Adipose tissue (tissue), 3 donors: ENCODE results near the gene MTMR11. TPM values are rescaled to one million over a fixed set of nuclear protein-coding genes. Genes with fewer than 3 reads are reported as not detected.
"Not testable (repeated sequence)": the region's sequence is repeated elsewhere in the genome, so short reads cannot be mapped to it uniquely, and the experiment has no call there.

Experiments
- H3K27ac ChIP-seq: one replicate; pipeline ENCODE4 v1.5.1; 2013; ENCODE audit warnings: low read depth, low read length
- WGBS, 3 donors: extraction: QIAGEN DNeasy Blood & Tissue Kit; methylation state at CpG; one replicate each; pipeline ENCODE4 v1.1.7; 2013; 5-methylcytosine and 5-hydroxymethylcytosine counted together
- polyA plus RNA-seq, 3 donors: library from polyadenylated mRNA; stranded (reverse); fragments of 200-250 nt; gene quantifications; one replicate each; pipeline ENCODE4 v1.2.3, GENCODE V29; 2013
- donor health status: healthy with polysubstance abuse.
- donor health status: Bipolar disorder and iron deficiency.
- donor health status: healthy.

MTMR11 gene, protein sequence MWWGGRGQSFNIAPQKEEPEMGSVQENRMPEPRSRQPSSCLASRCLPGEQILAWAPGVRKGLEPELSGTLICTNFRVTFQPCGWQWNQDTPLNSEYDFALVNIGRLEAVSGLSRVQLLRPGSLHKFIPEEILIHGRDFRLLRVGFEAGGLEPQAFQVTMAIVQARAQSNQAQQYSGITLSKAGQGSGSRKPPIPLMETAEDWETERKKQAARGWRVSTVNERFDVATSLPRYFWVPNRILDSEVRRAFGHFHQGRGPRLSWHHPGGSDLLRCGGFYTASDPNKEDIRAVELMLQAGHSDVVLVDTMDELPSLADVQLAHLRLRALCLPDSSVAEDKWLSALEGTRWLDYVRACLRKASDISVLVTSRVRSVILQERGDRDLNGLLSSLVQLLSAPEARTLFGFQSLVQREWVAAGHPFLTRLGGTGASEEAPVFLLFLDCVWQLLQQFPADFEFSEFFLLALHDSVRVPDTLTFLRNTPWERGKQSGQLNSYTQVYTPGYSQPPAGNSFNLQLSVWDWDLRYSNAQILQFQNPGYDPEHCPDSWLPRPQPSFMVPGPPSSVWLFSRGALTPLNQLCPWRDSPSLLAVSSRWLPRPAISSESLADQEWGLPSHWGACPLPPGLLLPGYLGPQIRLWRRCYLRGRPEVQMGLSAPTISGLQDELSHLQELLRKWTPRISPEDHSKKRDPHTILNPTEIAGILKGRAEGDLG
- 1 to 10 TPM; 1.4 to 7.3 (median 2.1) TPM for polyA plus RNA-seq

DNA sequence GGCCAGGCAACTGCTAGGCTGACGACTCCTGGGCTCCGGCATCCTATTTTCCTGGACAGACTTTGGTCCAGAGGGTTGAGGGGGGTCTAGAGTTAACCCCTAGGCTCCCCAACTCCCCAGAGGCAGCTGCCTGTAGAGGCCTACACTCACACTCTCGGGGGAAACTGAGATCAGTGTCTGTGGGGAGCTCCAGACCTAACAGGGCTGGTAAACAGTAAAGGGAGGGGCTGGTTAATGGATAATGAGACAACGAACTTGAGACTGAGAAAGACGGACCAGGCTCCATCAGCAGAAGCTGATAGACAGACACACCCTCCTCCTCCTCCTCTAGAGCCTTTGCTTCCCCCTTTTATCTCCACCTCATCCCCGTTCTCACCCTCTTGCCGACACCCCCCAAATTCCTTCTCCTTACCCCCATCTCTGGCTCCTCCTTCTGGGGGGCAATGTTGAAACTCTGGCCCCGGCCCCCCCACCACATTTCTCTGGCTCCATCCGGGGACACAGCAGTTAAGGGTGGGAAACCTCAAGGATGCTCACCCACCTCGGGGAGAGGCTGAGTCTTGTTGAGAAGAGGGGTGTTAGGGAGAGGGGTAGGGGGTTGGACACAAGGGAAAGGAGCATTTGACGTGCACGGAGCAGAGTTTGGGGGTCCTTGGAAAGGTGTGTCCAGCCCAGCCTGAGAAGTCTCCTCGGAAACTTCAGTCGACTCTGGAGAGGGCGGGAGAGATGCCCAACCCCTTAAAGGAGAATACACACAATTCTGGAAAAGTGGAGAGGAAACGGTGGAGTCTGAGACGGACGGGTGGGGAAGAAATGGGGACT lies at the start of gene MTMR11:
Gene MTMR11 (minus strand): TSS at position 710 of the 822 bp plus-strand sequence. CDS start 232 bp downstream, at position 478.
- H3K27ac ChIP-seq: no peak within 1 kb of the TSS
- 20 to 45% (median 39%) methylated on average over 18 of the region's 18 CpGs for WGBS, 3 donors

DNA sequence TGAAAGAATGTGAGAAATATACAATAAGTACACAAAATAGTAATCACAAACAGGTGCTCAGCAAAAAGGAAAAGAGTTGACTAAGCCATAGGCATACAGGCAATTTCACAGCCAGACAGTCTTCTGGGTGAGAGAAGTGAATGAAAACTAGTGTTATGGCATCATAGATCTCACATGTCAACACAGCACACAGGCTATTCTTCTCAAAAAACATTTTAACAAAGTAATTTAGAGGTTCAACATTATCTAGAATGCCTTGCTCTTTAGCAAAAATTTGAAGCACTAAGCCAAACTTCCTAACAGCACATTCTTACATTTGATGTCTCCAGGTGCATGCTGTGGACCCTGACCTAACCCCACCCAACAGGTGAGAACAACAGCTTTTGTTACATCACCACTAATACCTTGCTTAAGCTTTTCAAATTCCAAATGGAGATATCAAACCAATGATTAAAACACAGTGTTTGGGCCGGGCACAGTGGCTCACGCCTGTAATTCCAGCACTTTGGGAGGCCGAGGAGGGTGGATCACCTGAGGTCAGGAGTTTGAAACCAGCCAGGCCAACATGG lies 43.4 kb upstream of the MTMR11 start:
- 87 to 98% (median 97%) methylated on average over 3 of the region's 3 CpGs for WGBS, 3 donors
- no peak overlapping the region for H3K27ac ChIP-seq

DNA sequence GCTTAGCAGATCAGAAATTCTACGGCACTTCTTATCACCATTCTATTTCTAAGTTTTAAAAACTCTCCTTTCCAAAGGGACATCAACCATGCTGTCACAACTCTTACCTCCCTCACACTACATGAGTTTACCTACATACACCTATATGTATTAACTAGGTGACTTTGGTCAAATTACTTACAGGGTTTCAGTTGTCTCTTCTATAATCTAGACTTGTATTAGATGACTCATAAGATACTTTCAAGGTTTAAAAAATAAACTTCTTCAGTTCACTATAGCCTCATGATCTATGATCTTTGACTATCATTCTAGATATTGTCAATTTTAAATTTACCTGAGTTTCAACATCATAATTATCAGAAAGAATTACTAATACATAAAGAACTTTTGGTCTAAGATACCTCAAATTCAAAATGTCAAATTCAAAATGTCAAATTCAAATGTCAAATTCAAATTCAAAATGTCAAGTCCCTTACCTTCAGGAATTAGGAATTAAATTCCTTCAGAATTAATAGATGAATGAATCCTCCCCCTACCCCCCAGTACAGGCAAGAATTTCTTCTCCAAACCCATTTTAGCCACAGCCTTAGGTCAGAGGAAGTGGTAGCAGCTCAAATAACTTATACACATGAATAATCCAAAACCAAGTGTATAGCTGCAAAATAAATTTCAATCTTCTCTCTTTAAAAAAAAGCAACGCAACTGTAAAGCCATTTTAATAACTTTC lies 42.7 kb upstream of the MTMR11 start:
- WGBS, 3 donors: 92 to 95% (median 92%) methylated on average over 2 of the region's 2 CpGs

DNA sequence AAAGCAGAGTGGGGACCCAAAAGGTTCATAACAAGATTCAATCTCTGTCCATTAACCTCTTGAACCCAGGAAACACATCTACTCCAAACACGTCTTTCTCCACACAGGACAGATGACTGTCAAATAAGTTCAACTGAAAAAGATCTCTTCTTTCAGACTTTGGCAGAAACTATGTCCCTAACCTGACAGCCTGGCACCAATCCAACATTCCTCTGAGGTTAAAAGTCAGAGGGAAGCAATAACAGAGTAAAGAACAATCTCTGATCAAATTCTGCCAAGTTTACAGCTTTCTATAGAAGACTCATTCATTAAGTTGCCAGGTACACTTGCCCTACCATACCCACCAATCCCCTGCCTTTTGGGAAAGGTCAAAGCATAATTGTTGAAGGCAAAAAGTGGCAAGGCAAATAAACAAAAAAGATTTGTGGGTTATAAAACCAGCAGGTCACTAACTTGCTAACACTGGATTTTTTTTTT lies 41.9 kb upstream of the MTMR11 start:
- WGBS, 3 donors: 46 to 72% (median 62%) methylated on average over 1 of the region's 1 CpG

More for the DNA sequence above, 42.7 kb upstream of the MTMR11 start:
- no peak overlapping the region for H3K27ac ChIP-seq

DNA sequence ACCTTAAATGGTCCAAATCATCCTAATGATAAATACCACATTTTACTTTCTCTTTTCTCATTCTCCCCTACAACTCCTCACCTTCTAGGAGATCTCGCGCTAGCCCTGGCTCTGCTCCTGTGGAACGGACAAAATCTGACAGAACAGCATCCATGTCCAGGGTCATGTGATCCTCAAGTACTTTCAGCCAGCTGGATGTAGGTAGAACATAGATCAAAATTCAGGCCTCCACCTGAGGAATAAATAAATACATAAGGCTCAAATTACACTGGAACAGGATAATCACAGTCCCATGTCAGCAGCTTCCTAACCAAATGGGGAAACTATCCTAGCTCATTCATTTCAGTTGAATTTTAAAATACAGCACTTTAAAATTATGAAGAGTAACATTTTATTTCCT lies 40.7 kb upstream of the MTMR11 start:
- H3K27ac ChIP-seq: no peak overlapping the region
- WGBS, 3 donors: 84 to 93% (median 92%) methylated on average over 3 of the region's 3 CpGs

More for the DNA sequence above, 41.9 kb upstream of the MTMR11 start:
- no peak overlapping the region for H3K27ac ChIP-seq

DNA sequence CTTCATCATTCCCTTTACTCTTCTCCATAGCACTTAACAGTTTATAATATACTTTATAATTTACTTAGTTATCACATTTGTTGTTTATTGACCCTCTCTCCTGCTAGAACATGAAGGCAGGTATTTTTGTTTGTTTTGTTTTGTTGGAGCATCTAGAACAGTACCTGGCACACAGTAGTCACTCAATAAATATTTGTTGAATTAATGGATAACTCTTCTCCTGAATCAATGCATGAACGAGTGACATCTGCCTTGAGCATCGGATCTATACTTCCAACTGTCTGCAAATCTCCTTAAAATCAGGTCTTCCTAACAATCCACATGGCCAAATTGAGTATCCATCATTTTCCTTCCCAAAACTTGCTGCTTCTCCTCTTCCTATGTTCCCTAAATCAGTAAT lies 35.9 kb upstream of the MTMR11 start:
- H3K27ac ChIP-seq: no peak overlapping the region
- 86 to 98% (median 96%) methylated on average over 2 of the region's 2 CpGs for WGBS, 3 donors

DNA sequence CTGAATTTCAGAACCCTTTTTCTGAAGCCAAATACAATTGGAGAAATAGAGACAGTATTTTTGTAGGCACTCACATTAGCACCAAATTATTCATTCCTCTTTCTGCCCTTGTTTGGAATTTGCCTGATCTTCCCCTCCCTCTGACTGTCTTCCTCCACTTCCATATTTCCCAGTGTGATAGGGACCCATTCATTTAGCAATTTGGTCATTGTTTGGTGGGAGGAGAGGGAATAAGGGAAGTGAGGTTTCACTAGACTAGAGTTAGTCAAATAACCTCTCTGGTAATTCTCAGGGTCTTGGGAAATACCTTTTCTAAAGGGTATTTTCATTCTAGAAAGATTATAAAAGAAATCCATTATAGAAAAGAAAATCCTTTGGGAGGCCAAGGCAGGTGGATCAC lies 31.0 kb upstream of the MTMR11 start:
- no peak overlapping the region for H3K27ac ChIP-seq

DNA sequence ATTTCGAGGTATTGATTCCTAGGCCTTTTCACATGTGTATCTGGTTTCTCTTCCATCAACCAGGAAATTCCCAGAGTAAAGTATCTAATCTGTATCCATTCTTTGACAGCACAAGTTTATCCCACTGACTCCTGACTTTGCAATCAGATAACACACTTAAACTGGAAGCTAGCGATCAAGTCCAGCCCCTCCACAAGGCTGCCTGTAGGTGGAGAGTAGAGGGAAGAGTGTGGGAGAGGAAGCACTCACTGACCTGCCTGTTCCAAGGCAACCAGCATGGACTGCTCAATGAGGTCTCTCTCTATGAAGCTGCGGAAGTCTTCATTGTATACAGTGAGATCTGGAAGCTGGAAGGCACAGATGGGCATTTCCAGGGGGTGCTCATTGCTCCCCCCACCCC lies 30.4 kb upstream of the MTMR11 start:
- WGBS, 3 donors: 56 to 93% (median 91%) methylated on average over 3 of the region's 3 CpGs
- no peak overlapping the region for H3K27ac ChIP-seq

DNA sequence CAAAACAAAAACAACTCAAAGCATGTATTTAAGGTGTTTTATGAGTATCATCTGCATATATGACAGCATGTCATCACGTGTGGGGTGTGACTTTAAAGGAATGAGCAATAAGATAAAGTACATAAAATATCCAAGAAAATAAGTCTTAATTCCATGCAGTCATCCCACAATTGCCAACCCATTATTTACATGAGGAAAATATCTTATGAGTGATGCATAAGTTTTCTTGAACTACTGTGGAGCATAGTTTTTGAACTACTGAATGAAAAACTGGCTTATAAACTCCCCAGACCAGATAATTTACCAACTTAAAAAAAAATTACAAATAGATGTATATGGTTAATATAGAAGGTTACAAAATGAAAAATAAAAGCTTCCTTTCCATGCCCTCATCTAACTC lies 29.7 kb upstream of the MTMR11 start:
- WGBS, 3 donors: 63 to 84% (median 76%) methylated on average over 1 of the region's 1 CpG
- H3K27ac ChIP-seq: no peak overlapping the region

DNA sequence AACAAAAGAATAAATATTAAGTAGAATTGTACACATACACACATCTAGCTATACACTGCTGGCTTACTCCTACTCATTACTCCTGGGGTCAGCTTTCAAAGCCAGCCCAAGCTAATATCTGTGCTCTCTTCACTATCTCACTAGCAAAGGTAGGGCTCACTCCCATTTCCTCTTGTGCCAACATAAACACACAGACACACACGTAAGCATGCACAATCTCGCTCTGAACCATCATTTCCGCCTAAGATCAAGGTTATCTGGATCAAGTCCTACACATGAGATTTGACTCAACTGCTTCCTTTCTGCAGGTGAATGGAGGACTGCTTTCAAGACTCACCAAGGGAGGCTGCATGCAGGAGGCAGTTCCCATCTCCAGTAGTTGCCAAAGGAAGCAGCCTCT lies 28.8 kb upstream of the MTMR11 start:
- no peak overlapping the region for H3K27ac ChIP-seq
- WGBS, 3 donors: 58 to 95% (median 88%) methylated on average over 3 of the region's 3 CpGs

DNA sequence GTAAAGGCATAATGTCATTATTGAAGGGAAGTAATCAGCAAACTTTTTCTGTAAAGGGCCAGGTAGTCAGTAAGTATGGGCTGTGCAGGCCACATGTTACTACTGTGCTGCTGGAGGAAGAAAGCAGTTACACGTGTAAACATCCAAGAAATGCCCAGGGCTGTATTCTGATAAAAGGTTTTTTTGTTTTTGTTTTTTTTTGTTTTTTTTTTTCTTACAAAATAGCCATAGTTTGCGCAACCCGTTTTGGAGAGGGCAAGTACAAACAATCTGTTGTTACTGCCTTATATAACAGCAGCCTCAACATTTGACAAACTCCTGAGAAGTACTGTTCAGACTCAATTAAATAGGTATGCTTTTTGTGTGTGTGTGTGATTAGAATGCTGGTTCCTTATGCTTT lies 26.7 kb upstream of the MTMR11 start:
- no peak overlapping the region for H3K27ac ChIP-seq

DNA sequence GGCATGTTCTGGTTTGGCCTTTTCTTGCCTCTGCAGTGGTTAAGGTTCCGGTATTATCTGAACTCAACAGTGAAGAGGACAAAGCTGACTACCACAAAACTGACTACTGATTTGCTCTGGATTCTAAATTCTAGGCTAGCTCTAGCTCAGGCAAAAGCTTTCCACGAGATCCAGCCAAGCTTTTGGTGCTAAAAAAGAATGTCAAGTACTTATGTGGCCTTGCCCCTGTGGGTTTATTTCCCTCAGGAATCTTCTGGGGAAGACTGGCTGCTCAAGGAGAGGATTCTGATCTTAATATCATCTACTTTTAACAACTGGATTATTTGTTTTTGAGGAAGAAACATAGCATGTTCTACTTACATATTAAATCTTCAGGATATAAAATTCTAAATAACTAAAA lies 26.1 kb upstream of the MTMR11 start:
- no peak overlapping the region for H3K27ac ChIP-seq
- WGBS, 3 donors: 70 to 83% (median 74%) methylated on average over 2 of the region's 2 CpGs

More for the DNA sequence above, 26.7 kb upstream of the MTMR11 start:
- 39 to 66% (median 54%) methylated on average over 3 of the region's 3 CpGs for whole genome bisulfite sequencing, 3 donors

DNA sequence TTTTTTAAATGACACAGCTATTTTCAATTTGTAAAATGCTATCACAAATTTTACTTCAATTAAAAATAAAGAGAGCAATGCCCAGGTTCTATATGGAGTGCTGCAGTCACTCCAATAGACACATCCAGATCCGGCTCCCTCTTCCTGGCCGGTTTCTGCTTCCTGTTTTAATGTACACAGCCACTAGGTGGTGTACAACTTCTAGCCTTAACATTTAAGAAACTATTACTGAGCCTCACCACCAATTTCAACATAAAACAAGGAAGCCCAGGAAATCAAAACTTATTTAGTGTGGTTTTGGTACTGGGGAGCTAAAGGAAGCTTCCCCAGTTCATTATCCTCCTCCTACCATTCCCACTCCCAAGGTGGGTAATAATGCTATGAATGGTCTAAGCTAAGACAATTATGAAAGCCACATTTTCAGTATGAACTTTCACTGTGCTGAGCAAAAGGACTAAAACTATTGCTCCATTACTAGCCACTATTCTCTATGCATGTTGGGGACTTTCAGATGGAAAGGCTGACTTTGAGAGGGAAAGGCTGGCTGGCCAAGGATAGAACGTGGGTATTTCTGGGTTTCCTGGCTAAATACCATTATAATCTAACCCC lies 25.5 kb upstream of the MTMR11 start:
- no peak overlapping the region for H3K27ac ChIP-seq
- WGBS, 3 donors: 11 to 26% (median 16%) methylated on average over 3 of the region's 3 CpGs

DNA sequence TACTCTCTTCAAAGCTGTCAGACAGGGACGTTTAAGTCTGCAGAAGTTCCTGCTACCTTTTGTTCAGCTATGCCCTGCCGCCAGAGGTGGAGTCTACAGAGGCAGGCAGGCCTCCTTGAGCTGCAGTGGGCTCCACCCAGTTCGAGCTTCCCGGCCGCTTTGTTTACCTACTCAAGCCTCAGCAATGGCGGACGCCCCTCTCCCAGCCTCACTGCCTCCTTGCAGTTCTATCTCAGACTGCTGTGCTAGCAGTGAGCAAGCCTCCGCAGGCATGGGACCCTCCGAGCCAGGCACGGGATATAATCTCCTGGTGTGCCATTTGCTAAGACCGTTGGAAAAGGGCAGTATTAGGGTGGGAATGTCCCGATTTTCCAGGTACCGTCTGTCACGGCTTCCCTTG lies 20.9 kb upstream of the MTMR11 start:
- WGBS, 3 donors: 97 to 98% (median 97%) methylated on average over 12 to 14 of the region's 14 CpGs

DNA sequence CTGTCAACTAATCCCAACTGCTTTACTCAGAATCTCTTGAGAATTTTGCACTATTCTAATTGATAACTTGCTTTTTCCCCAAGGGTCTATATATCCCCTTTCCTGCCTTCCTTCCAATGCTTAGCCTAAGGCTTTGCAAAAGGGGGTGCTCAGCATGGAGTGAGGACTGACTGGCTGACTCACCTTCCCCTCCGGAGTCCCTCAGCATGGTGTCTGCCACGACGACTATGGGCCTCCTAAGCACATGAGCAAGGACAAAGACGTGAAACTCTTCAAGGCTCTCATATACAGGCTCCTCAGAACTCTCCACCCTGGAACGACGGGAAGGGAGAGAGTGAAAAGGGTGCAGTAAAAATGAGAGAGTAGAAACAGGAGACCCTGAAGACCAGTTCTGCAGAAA lies 13.2 kb upstream of the MTMR11 start:
- no peak overlapping the region for H3K27ac ChIP-seq
- WGBS, 3 donors: 75 to 85% (median 81%) methylated on average over 6 of the region's 6 CpGs

More for the DNA sequence above, 20.9 kb upstream of the MTMR11 start:
- H3K27ac ChIP-seq: not testable (repeated sequence)

DNA sequence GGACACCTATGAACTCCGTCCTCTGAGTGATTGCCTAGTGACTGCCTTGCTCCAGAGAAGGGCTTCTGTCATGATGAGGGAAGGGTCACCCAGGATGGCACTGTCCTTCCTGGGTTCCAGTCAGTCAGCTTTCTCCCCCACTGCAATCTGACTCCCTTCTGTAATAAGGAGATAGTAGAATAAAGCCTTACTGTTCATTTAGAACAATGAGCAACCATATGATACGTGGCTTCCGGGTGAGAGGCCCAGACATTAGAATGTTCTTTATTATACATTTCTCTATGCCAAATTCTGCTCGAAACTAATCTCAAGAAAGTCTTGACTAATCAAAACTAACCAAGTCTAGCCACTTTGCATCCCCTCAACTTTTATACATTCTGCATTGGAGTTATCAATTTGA lies 8.5 kb upstream of the MTMR11 start:
- WGBS, 3 donors: 91 to 97% (median 96%) methylated on average over 4 of the region's 4 CpGs
- no peak overlapping the region for H3K27ac ChIP-seq

DNA sequence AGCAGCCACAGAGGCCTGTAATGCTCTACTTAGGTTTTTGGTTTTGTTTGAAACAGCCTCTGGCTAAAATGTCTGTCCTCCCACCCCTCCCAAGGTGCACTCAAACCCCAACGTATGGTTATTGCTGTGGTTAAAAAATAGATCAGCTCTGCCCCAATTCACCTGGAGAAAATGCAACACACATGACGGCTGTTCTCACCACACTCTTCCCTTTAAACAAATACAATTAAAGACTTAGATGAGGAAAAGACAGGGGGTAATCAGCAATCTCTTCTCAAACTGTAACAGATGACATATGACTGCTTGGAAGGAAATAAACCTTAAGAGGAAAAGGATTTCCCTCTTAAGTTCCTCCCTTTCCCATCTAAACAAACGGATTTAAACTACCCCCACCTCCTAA lies 6.2 kb upstream of the MTMR11 start:
- H3K27ac ChIP-seq: no peak overlapping the region
- 36 to 54% (median 40%) methylated on average over 3 of the region's 3 CpGs for WGBS, 3 donors
